GM12892 (cell line): Measurements from ENCODE around the gene REG4.

Experiments
- POLR2A ChIP-seq: IDR thresholded peaks from 2 replicates; pipeline ENCODE4 v1.6.1; 2011; ENCODE audit warnings: low read depth, low read length, control low read depth
- POLR2AphosphoS5 ChIP-seq: IDR thresholded peaks from 2 replicates; pipeline ENCODE4 v1.6.1; 2011; ENCODE audit warnings: low read depth, low read length, control low read depth

DNA sequence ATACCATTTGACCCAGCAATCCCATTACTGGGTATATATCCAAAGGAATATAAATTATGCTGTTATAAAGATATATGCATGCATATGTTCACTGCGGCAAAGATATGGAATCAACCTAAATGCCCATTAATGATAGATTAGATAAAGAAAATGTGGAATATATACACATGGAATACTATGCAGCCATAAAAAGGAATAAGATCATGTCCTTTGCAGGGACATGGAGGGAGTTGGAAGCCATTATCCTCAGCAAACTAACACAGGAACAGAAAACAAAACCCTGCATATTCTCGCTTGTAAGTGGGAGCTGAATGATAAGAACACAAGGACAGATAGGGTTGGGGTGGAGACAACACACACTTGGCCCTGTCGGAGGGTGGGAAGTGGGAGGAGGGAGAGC is 19.8 kb upstream of the REG4 start:
- TF ChIP-seq POLR2A, result no peak
- TF ChIP-seq POLR2AphosphoS5, result no peak
